GM21825 (cell line): ENCODE results near the gene SUMF1.

Experiments used
- ATAC-seq: cut with Tn5 transposase; IDR thresholded peaks from one replicate; pipeline ENCODE4 v1.9.1; 2021; ENCODE audit warnings: mild to moderate bottlenecking, moderate library complexity; ENCODE audit not compliant: unreplicated experiment

SUMF1 gene

GRCh38 chr3:4418156-4418555, 48.9 kb downstream of the SUMF1 start:
- no peak for ATAC-seq

GRCh38 chr3:4417449-4417848, 49.6 kb downstream of the SUMF1 start:
- ATAC-seq = no peak

- ATAC-seq = no peak
Observed at GRCh38 chr3:4416961-4417360, 50.1 kb downstream of the SUMF1 start.

- no peak for ATAC-seq
Observed at GRCh38 chr3:4416427-4416945, 50.6 kb downstream of the SUMF1 start.

GRCh38 chr3:4413467-4413866, 53.6 kb downstream of the SUMF1 start:
- no peak for ATAC-seq

GRCh38 chr3:4411833-4412232, 55.2 kb downstream of the SUMF1 start:
- no peak for ATAC-seq

- no peak for ATAC-seq
Observed at GRCh38 chr3:4411236-4411635, 55.8 kb downstream of the SUMF1 start.

GRCh38 chr3:4410606-4411005, 56.5 kb downstream of the SUMF1 start:
- no peak for ATAC-seq

GRCh38 chr3:4409971-4410573, 57.0 kb downstream of the SUMF1 start:
- ATAC-seq = no peak

GRCh38 chr3:4409415-4409814, 57.7 kb downstream of the SUMF1 start:
- no peak for ATAC-seq

- no peak for ATAC-seq
Observed at GRCh38 chr3:4408958-4409357, 58.1 kb downstream of the SUMF1 start.

- ATAC-seq = no peak
Observed at GRCh38 chr3:4407941-4408340, 59.1 kb downstream of the SUMF1 start.

GRCh38 chr3:4406746-4407568, 60.1 kb downstream of the SUMF1 start:
- peak; percentile 41 for ATAC-seq

- ATAC-seq = no peak
Observed at GRCh38 chr3:4404881-4405280, 62.2 kb downstream of the SUMF1 start.

GRCh38 chr3:4401441-4401840, 65.6 kb downstream of the SUMF1 start:
- ATAC-seq = no peak

GRCh38 chr3:4399476-4399875, 67.6 kb downstream of the SUMF1 start:
- ATAC-seq = no peak

GRCh38 chr3:4398941-4399245, 68.2 kb downstream of the SUMF1 start:
- no peak for ATAC-seq

- no peak for ATAC-seq
Observed at GRCh38 chr3:4398120-4398940, 68.7 kb downstream of the SUMF1 start.

GRCh38 chr3:4397466-4397865, 69.6 kb downstream of the SUMF1 start:
- no peak for ATAC-seq

- ATAC-seq = no peak
Observed at GRCh38 chr3:4396542-4396941, 70.5 kb downstream of the SUMF1 start.

GRCh38 chr3:4396006-4396405, 71.1 kb downstream of the SUMF1 start:
- ATAC-seq = no peak

GRCh38 chr3:4395448-4395847, 71.6 kb downstream of the SUMF1 start:
- no peak for ATAC-seq
